Keratinocyte (primary cell): ENCODE results near the gene NEGR1. TPM values are rescaled to one million over a fixed set of nuclear protein-coding genes. Genes with fewer than 3 reads are reported as not detected.

ENCODE experiments used
- DNase-seq: peaks from one replicate; pipeline ENCODE4 v3.0.0-alpha.2; 2011; ENCODE audit warnings: low read depth, missing footprints, low spot score
- FAIRE-seq: peaks from 2 replicates; lab custom pipeline; 2011; peaks lifted over from hg19 to GRCh38; lab: Jason Lieb, UNC
- H2AFZ ChIP-seq: 2 replicates; pipeline ENCODE4 v1.6.0; 2012; ENCODE audit warnings: low read length, control low read depth, inconsistent platforms; ENCODE audit not compliant: control insufficient read depth
- H3K27ac ChIP-seq: 2 replicates; pipeline ENCODE4 v1.5.1; 2011; ENCODE audit warnings: low read length; ENCODE audit not compliant: control insufficient read depth, insufficient read depth
- H3K27me3 ChIP-seq: 3 replicates; pipeline ENCODE4 v1.6.0; 2011; ENCODE audit warnings: low read length; ENCODE audit not compliant: control insufficient read depth, insufficient read depth; ENCODE audit errors: extremely low read depth
- H3K36me3 ChIP-seq, 2 experiments: 2 replicates in 1 of 2; 3 replicates in 1 of 2; pipeline ENCODE4 v1.5.1; 2011; ENCODE audit warnings: low read length in 2 of 2, mild to moderate bottlenecking in 1 of 2; ENCODE audit not compliant: control insufficient read depth in 2 of 2, insufficient read depth in 2 of 2; ENCODE audit errors: extremely low read depth in 1 of 2
- H3K4me1 ChIP-seq: 3 replicates; pipeline ENCODE4 v1.5.1; 2011; ENCODE audit warnings: low read length; ENCODE audit not compliant: control insufficient read depth, insufficient read depth; ENCODE audit errors: extremely low read depth
- H3K4me2 ChIP-seq: 3 replicates; pipeline ENCODE4 v1.6.0; 2011; ENCODE audit warnings: low read depth, low read length; ENCODE audit not compliant: control insufficient read depth, insufficient read depth; ENCODE audit errors: extremely low read depth
- H3K4me3 ChIP-seq, 3 experiments: fragments of 200-600 bp in 1 of 3; sonication (generic) in 1 of 3; 2 replicates in 2 of 3; 3 replicates in 1 of 3; pipeline ENCODE4 v1.5.1; 2011 to 2016; ENCODE audit warnings: low read length in 3 of 3, mild to moderate bottlenecking in 3 of 3, control low read depth in 2 of 3, inconsistent platforms in 1 of 3, low read depth in 1 of 3, mixed read lengths in 1 of 3, mixed run types in 1 of 3, moderate library complexity in 1 of 3; ENCODE audit not compliant: control insufficient read depth in 2 of 3, insufficient read depth in 2 of 3; ENCODE audit errors: extremely low read depth in 1 of 3
- H3K79me2 ChIP-seq: 2 replicates; pipeline ENCODE4 v1.6.0; 2012; ENCODE audit warnings: low read length; ENCODE audit not compliant: control insufficient read depth, insufficient read depth
- H3K9ac ChIP-seq: 3 replicates; pipeline ENCODE4 v1.6.0; 2011; ENCODE audit warnings: low read length; ENCODE audit not compliant: control insufficient read depth, insufficient read depth; ENCODE audit errors: extremely low read depth
- H3K9me1 ChIP-seq: 3 replicates; pipeline ENCODE4 v1.6.0; 2011; ENCODE audit warnings: low read length; ENCODE audit not compliant: control insufficient read depth, insufficient read depth; ENCODE audit errors: extremely low read depth
- H3K9me3 ChIP-seq: 2 replicates; pipeline ENCODE4 v1.5.1; 2012; ENCODE audit warnings: low read depth, low read length; ENCODE audit not compliant: control insufficient read depth
- H4K20me1 ChIP-seq: 3 replicates; pipeline ENCODE4 v1.6.0; 2011; ENCODE audit warnings: low read length; ENCODE audit not compliant: control insufficient read depth, insufficient read depth; ENCODE audit errors: extremely low read depth
- EZH2 ChIP-seq: IDR thresholded peaks from one replicate; pipeline ENCODE4 v1.6.1; 2012; ENCODE audit warnings: inconsistent platforms, mild to moderate bottlenecking, low read length, moderate library complexity
- dilution Hi-C: fragments of 300-500 bp; cut with MboI; formaldehyde crosslinking; loops from one replicate; pipeline ENCODE4 v1.7.0; 2020; ENCODE audit warnings: low sequenced_read_pairs; ENCODE audit not compliant: extremely low pct_ligation_motif_present
- polyA plus RNA-seq, 5 experiments: library from polyadenylated mRNA; depleted of rRNA in 3 of 5; stranded (reverse) in 3 of 5; stranded (forward) in 1 of 5; unstranded in 1 of 5; fragments of >200 nt; gene quantifications; 1 replicate in 1 of 5; 2 replicates in 3 of 5; 3 replicates in 1 of 5; pipeline versions ENCODE4 v1.2.1 to v1.2.3, GENCODE V29; 2011 to 2012; ENCODE audit warnings: missing spikeins in 2 of 5, low read depth in 1 of 5, low replicate concordance in 1 of 5
- TF ChIP-seq, protein P1 (sequence below), 3 experiments: IDR thresholded peaks in 1 of 3; conservative IDR thresholded peaks in 1 of 3; optimal IDR thresholded peaks in 1 of 3; 2 replicates in 2 of 3; 3 replicates in 1 of 3; pipeline versions ENCODE3 to v1.5.1; 2011; ENCODE audit warnings: low read length in 3 of 3, mild to moderate bottlenecking in 3 of 3, moderate library complexity in 2 of 3, control low read depth in 1 of 3, inconsistent platforms in 1 of 3; ENCODE audit not compliant: insufficient read depth in 2 of 3; ENCODE audit errors: extremely low read depth in 1 of 3

NEGR1 gene
- polyA plus RNA-seq, 1 donor (not counting 4 experiments of a cell fraction or from before 2014, with no cell fraction given) = 1.6 TPM

GRCh38 chr1:71509051-71509595 is 773.2 kb downstream of the NEGR1 start:
- no peaks in the 10 kb centered on the region for H3K9me3 ChIP-seq
- DNase-seq = no peak
- no peaks in the 10 kb centered on the region for H3K79me2 ChIP-seq
- no peaks in the 10 kb centered on the region for H4K20me1 ChIP-seq
- H3K36me3 ChIP-seq = no peaks in the 10 kb centered on the region
- no peaks in the 10 kb centered on the region for H3K4me1 ChIP-seq
- H3K27me3 ChIP-seq = no peaks in the 10 kb centered on the region
- no peak overlapping the region for H3K9ac ChIP-seq
- no peak overlapping the region for H3K4me2 ChIP-seq
- dilution Hi-C loops = no loop called here
- no peak overlapping the region for H3K27ac ChIP-seq
- FAIRE-seq = no peak
- H3K9me1 ChIP-seq = no peaks in the 10 kb centered on the region
- H3K4me3 ChIP-seq = no peak overlapping the region
- H2AFZ ChIP-seq = no peak overlapping the region
- TF ChIP-seq, protein P1, sequence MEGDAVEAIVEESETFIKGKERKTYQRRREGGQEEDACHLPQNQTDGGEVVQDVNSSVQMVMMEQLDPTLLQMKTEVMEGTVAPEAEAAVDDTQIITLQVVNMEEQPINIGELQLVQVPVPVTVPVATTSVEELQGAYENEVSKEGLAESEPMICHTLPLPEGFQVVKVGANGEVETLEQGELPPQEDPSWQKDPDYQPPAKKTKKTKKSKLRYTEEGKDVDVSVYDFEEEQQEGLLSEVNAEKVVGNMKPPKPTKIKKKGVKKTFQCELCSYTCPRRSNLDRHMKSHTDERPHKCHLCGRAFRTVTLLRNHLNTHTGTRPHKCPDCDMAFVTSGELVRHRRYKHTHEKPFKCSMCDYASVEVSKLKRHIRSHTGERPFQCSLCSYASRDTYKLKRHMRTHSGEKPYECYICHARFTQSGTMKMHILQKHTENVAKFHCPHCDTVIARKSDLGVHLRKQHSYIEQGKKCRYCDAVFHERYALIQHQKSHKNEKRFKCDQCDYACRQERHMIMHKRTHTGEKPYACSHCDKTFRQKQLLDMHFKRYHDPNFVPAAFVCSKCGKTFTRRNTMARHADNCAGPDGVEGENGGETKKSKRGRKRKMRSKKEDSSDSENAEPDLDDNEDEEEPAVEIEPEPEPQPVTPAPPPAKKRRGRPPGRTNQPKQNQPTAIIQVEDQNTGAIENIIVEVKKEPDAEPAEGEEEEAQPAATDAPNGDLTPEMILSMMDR (optimal IDR thresholded peaks at IDR 0.05 in 1 of 3, IDR thresholded peaks at IDR 0.05 in 1 of 3, conservative IDR thresholded peaks at IDR 0.05 in 1 of 3; ENCODE audit: extremely low read depth in 1 of 3, insufficient read depth in 2 of 3, low read length in 3 of 3) = no peak
- no peak for TF ChIP-seq EZH2

- Histone ChIP-seq H3K27me3 (no peaks in the 10 kb centered on the region), H3K4me1 (no peaks in the 10 kb centered on the region), H3K4me3 (no peak overlapping the region), H3K9ac (no peak overlapping the region), H3K36me3 (no peaks in the 10 kb centered on the region), H3K9me1 (no peaks in the 10 kb centered on the region), H3K9me3 (no peaks in the 10 kb centered on the region), H2AFZ (no peak overlapping the region), H4K20me1 (no peaks in the 10 kb centered on the region), H3K79me2 (no peaks in the 10 kb centered on the region), H3K27ac (no peak overlapping the region), H3K4me2 (no peak overlapping the region)
- DNase-seq (no peak), FAIRE-seq (no peak)
- dilution Hi-C loops = no loop called here
- no peak for TF ChIP-seq EZH2
- TF ChIP-seq, protein P1 (optimal IDR thresholded peaks at IDR 0.05 in 1 of 3, IDR thresholded peaks at IDR 0.05 in 1 of 3, conservative IDR thresholded peaks at IDR 0.05 in 1 of 3; ENCODE audit: extremely low read depth in 1 of 3, insufficient read depth in 2 of 3, low read length in 3 of 3) = no peak
These were observed 780.3 kb downstream of the NEGR1 start for GRCh38 chr1:71502006-71502405.
